Fibroblast of the aortic adventitia (primary cell): ENCODE results near the gene GAS2L3. TPM values are rescaled to one million over a fixed set of nuclear protein-coding genes. Genes with fewer than 3 reads are reported as not detected.
"Not testable (repeated sequence)": the region's sequence is repeated elsewhere in the genome, so short reads cannot be mapped to it uniquely, and the experiment has no call there.

Experiments
- DNase-seq: peaks from one replicate; pipeline ENCODE4 v3.0.0-alpha.2; 2010; ENCODE audit warnings: low read depth
- H3K4me3 ChIP-seq: 2 replicates; pipeline ENCODE4 v1.5.1; 2011; ENCODE audit warnings: low read depth, mild to moderate bottlenecking, control low read depth, low read length, moderate library complexity
- CTCF ChIP-seq: IDR thresholded peaks from 2 replicates; pipeline ENCODE4 v1.5.1; 2011; ENCODE audit warnings: mild to moderate bottlenecking, low read length, control low read depth, inconsistent platforms; ENCODE audit not compliant: insufficient read depth
- total RNA-seq: library from RNA; depleted of rRNA; stranded (reverse); fragments of >200 nt; gene quantifications from 2 replicates; pipeline ENCODE4 v1.2.3, GENCODE V29; 2012; ENCODE audit warnings: low replicate concordance

GAS2L3 gene
- total RNA-seq, 1 donor = 38.0 TPM

- DNase-seq = peak; percentile 48
These were observed 34.3 kb upstream of the GAS2L3 start for GRCh38 chr12:100539202-100539601.

DNA sequence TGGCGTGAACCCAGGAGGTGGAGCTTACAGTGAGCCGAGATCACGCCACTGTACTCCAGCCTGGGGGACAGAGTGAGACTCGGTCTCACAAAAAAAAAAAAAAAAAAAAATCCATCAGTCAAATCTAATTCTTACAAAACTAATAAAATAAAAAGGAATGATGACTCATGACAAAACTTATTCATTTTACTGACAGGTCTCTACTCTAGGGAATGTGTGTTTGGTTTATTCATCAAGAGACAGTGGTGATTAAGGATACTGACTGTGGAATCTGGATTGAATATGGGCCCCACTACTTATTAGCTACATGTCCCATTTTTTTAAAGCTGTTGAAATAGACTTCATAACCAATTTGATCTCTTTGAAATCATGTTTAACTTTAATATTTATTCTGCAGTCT is 29.3 kb upstream of the GAS2L3 start:
- TF ChIP-seq CTCF = no peak
- no peak overlapping the region for H3K4me3 ChIP-seq
- no peak for DNase-seq

More at GRCh38 chr12:100539202-100539601, 34.3 kb upstream of the GAS2L3 start:
- no peak overlapping the region for H3K4me3 ChIP-seq
- no peak for TF ChIP-seq CTCF

GRCh38 chr12:100545092-100545491 is 28.4 kb upstream of the GAS2L3 start:
- H3K4me3 ChIP-seq = no peak overlapping the region
- no peak for TF ChIP-seq CTCF
- peak; percentile 20 for DNase-seq

- no peak overlapping the region for H3K4me3 ChIP-seq
- no peak for TF ChIP-seq CTCF
- DNase-seq = peak; percentile 10
These were observed 19.5 kb upstream of the GAS2L3 start for GRCh38 chr12:100553936-100554335.

GRCh38 chr12:100554608-100555077 is 18.8 kb upstream of the GAS2L3 start:
- TF ChIP-seq CTCF = peak; percentile 92
- DNase-seq = peak; percentile 94
- no peak overlapping the region for H3K4me3 ChIP-seq

- DNase-seq = peak; percentile 52
- H3K4me3 ChIP-seq = no peak overlapping the region
- no peak for TF ChIP-seq CTCF
These were observed 17.8 kb upstream of the GAS2L3 start for GRCh38 chr12:100555722-100556121.

GRCh38 chr12:100557357-100557756 is 16.1 kb upstream of the GAS2L3 start:
- TF ChIP-seq CTCF = no peak
- no peak for DNase-seq
- H3K4me3 ChIP-seq = no peak overlapping the region

GRCh38 chr12:100559261-100559660 is 14.2 kb upstream of the GAS2L3 start:
- not testable (repeated sequence) for DNase-seq, H3K4me3 ChIP-seq
